Small intestine (tissue), 7 donors: Measurements from ENCODE around the gene TLCD3B. TPM values are rescaled to one million over a fixed set of nuclear protein-coding genes. Genes with fewer than 3 reads are reported as not detected.
"Not testable (repeated sequence)": the region's sequence is repeated elsewhere in the genome, so short reads cannot be mapped to it uniquely, and the experiment has no call there.

Experiments used
- DNase-seq, 2 donors: peaks; one replicate each; pipeline versions ENCODE4 v3.0.0 to v3.0.0-alpha.2; 2013
- FAIRE-seq: peaks from 2 replicates; lab custom pipeline; 2012; peaks lifted over from hg19 to GRCh38; lab: Jason Lieb, UNC
- H3K27ac ChIP-seq, 3 donors: one replicate each; pipeline ENCODE4 v1.5.1; 2013; ENCODE audit warnings: low read length in 2 of 3, mild to moderate bottlenecking in 2 of 3, control low read depth in 1 of 3, inconsistent platforms in 1 of 3, low read depth in 1 of 3, moderate library complexity in 1 of 3
- H3K27me3 ChIP-seq, 3 donors: one replicate each; pipeline ENCODE4 v1.6.1; 2013; ENCODE audit warnings: low read length in 3 of 3, inconsistent platforms in 1 of 3; ENCODE audit not compliant: control insufficient read depth in 3 of 3, insufficient read depth in 3 of 3
- H3K36me3 ChIP-seq, 3 donors: one replicate each; pipeline ENCODE4 v1.6.1; 2013; ENCODE audit warnings: low read length in 3 of 3, inconsistent platforms in 1 of 3, low read depth in 1 of 3, mild to moderate bottlenecking in 1 of 3, moderate library complexity in 1 of 3; ENCODE audit not compliant: control insufficient read depth in 3 of 3, insufficient read depth in 2 of 3
- H3K4me1 ChIP-seq, 3 donors: one replicate each; pipeline ENCODE4 v1.6.1; 2013; ENCODE audit warnings: low read length in 2 of 3, inconsistent platforms in 1 of 3, low read depth in 1 of 3, mild to moderate bottlenecking in 1 of 3, moderate library complexity in 1 of 3; ENCODE audit not compliant: control insufficient read depth in 3 of 3, insufficient read depth in 2 of 3
- H3K4me3 ChIP-seq, 3 donors: one replicate each; pipeline ENCODE4 v1.5.1; 2013; ENCODE audit warnings: low read length in 3 of 3, control low read depth in 1 of 3, inconsistent platforms in 1 of 3, low read depth in 1 of 3, mild to moderate bottlenecking in 1 of 3, moderate library complexity in 1 of 3
- H3K9me3 ChIP-seq, 2 donors: one replicate each; pipeline ENCODE4 v1.6.1; 2013; ENCODE audit warnings: low read depth in 1 of 2, low read length in 1 of 2; ENCODE audit not compliant: control insufficient read depth in 2 of 2, insufficient read depth in 1 of 2
- WGBS, 3 donors: extraction: QIAGEN DNeasy Blood & Tissue Kit; methylation state at CpG; one replicate each; pipeline ENCODE4 v1.1.7; 2013; 5-methylcytosine and 5-hydroxymethylcytosine counted together
- polyA plus RNA-seq, 4 donors: library from polyadenylated mRNA; stranded (reverse) in 3 of 4; unstranded in 1 of 4; fragments of 200-250 nt in 3 of 4; fragments of 120-200 nt in 1 of 4; gene quantifications; one replicate each; pipeline versions ENCODE4 v1.2.1 to v1.2.3, GENCODE V29; 2013
- donor health status: healthy with polysubstance abuse.
- donor health status: control.
- donor health status: control.
- donor health status: Bipolar disorder and iron deficiency.
- donor health status: healthy.

Gene TLCD3B
- polyA plus RNA-seq, 4 donors: 0.47 to 1.4 TPM; not detected in 2

GRCh38 chr16:30026449-30026848 lies 4.6 kb downstream of the TLCD3B start:
- peaks cover 0 to under 1% (median 0%) of the 10 kb centered on the region in 3 donors for H3K4me1 ChIP-seq
- no peak overlapping the region for H3K4me3 ChIP-seq
- H3K27me3 ChIP-seq: peaks cover 7 to 60% (median 7%) of the 10 kb centered on the region in 3 donors
- FAIRE-seq (no peak), DNase-seq (no peak)
- no peaks in the 10 kb centered on the region for H3K9me3 ChIP-seq
- H3K36me3 ChIP-seq: no peaks in the 10 kb centered on the region
- WGBS, 3 donors: 78 to 89% (median 81%) methylated on average over 18 of the region's 18 CpGs
- no peak overlapping the region for H3K27ac ChIP-seq

- peaks cover 0 to 6% (median 0%) of the 10 kb centered on the region in 3 donors for H3K4me1 ChIP-seq
- FAIRE-seq: no peak
- WGBS, 3 donors: 31 to 67% (median 35%) methylated on average over 5 to 7 of the region's 7 CpGs
- no peaks in the 10 kb centered on the region for H3K9me3 ChIP-seq
- no peak for DNase-seq
- H3K27ac ChIP-seq: no peak overlapping the region
- H3K4me3 ChIP-seq: no peak overlapping the region
- peaks cover 5 to 58% (median 7%) of the 10 kb centered on the region in 3 donors for H3K27me3 ChIP-seq
- H3K36me3 ChIP-seq: no peaks in the 10 kb centered on the region
These were observed 5.5 kb downstream of the TLCD3B start for GRCh38 chr16:30025574-30025973.

- Histone ChIP-seq H3K4me3 (no peak overlapping the region), H3K27ac (no peak overlapping the region), H3K27me3 (peaks cover 5 to 54% (median 7%) of the 10 kb centered on the region in 3 donors), H3K4me1 (peaks cover 0 to 6% (median 0%) of the 10 kb centered on the region in 3 donors), H3K36me3 (no peaks in the 10 kb centered on the region), H3K9me3 (no peaks in the 10 kb centered on the region)
- FAIRE-seq: no peak
- DNase-seq: no peak
- 56 to 72% (median 60%) methylated on average over 13 to 20 of the region's 20 CpGs for WGBS, 3 donors
These were observed 5.9 kb downstream of the TLCD3B start for GRCh38 chr16:30025156-30025555.

GRCh38 chr16:30024451-30024850 lies 6.6 kb downstream of the TLCD3B start:
- no peak overlapping the region for H3K27ac ChIP-seq
- H3K9me3 ChIP-seq: no peaks in the 10 kb centered on the region
- DNase-seq (no peak), FAIRE-seq (no peak)
- H3K4me1 ChIP-seq: peaks cover 0 to 6% (median 0%) of the 10 kb centered on the region in 3 donors
- H3K4me3 ChIP-seq: no peak overlapping the region
- WGBS, 3 donors: 66 to 81% (median 72%) methylated on average over 13 to 16 of the region's 16 CpGs
- peaks cover 3 to 47% (median 4%) of the 10 kb centered on the region in 3 donors for H3K27me3 ChIP-seq
- no peaks in the 10 kb centered on the region for H3K36me3 ChIP-seq

- Histone ChIP-seq H3K4me1 (peaks cover 0 to 6% (median 0%) of the 10 kb centered on the region in 3 donors), H3K4me3 (no peak overlapping the region), H3K27me3 (peaks cover 3 to 39% (median 3%) of the 10 kb centered on the region in 3 donors), H3K36me3 (no peaks in the 10 kb centered on the region), H3K9me3 (no peaks in the 10 kb centered on the region), H3K27ac (no peak overlapping the region)
- FAIRE-seq (no peak), DNase-seq (no peak)
- WGBS, 3 donors: 79 to 85% (median 82%) methylated on average over 11 of the region's 11 CpGs
These were observed 7.5 kb downstream of the TLCD3B start for GRCh38 chr16:30023586-30023985.

GRCh38 chr16:30022887-30023286 lies 8.2 kb downstream of the TLCD3B start, which contains the start of gene C16orf92:
C16orf92 (plus strand) TSS chr16:30023198; CDS start chr16:30023341, 143 bp downstream.
- H3K4me1 ChIP-seq: peaks cover 0 to 6% (median 0%) of the 10 kb centered on the region in 3 donors
- no peak for FAIRE-seq
- H3K36me3 ChIP-seq: no peaks in the 10 kb centered on the region
- peaks cover 3 to 32% (median 3%) of the 10 kb centered on the region in 3 donors for H3K27me3 ChIP-seq
- no peak within 1 kb of the TSS for H3K4me3 ChIP-seq
- no peak for DNase-seq
- no peak within 1 kb of the TSS for H3K27ac ChIP-seq
- no peaks in the 10 kb centered on the region for H3K9me3 ChIP-seq
- 84 to 88% (median 86%) methylated on average over 6 of the region's 6 CpGs for WGBS, 3 donors

GRCh38 chr16:30018731-30019158 lies 12.3 kb downstream of the TLCD3B start:
- 38 to 65% (median 46%) methylated on average over 4 of the region's 4 CpGs for WGBS, 3 donors
- no peak overlapping the region for H3K4me3 ChIP-seq
- H3K4me1 ChIP-seq: peaks cover 0 to 6% (median 0%) of the 10 kb centered on the region in 3 donors
- H3K36me3 ChIP-seq: no peaks in the 10 kb centered on the region
- H3K9me3 ChIP-seq: no peaks in the 10 kb centered on the region
- H3K27ac ChIP-seq: no peak overlapping the region
- no peak for FAIRE-seq
- peaks cover 0 to 6% (median 0%) of the 10 kb centered on the region in 3 donors for H3K27me3 ChIP-seq
- no peak for DNase-seq

- H3K36me3 ChIP-seq, FAIRE-seq: not testable (repeated sequence)
- WGBS, 3 donors: 86 to 90% (median 89%) methylated on average over 3 to 4 of the region's 4 CpGs
These were observed 13.1 kb downstream of the TLCD3B start for GRCh38 chr16:30017937-30018336.

GRCh38 chr16:30017277-30017656 lies 13.8 kb downstream of the TLCD3B start:
- WGBS, 3 donors: 94 to 97% (median 95%) methylated on average over 2 of the region's 2 CpGs
- no peak for DNase-seq
- Histone ChIP-seq H3K27ac (no peak overlapping the region), H3K4me1 (peaks cover 0 to 6% (median 0%) of the 10 kb centered on the region in 3 donors), H3K9me3 (no peaks in the 10 kb centered on the region), H3K36me3 (no peaks in the 10 kb centered on the region), H3K4me3 (no peak overlapping the region), H3K27me3 (peaks cover 0 to 13% (median 0%) of the 10 kb centered on the region in 3 donors)
- FAIRE-seq: no peak

More at GRCh38 chr16:30017937-30018336, 13.1 kb downstream of the TLCD3B start:
- not testable (repeated sequence) for H3K4me3 ChIP-seq, H3K4me1 ChIP-seq, H3K27me3 ChIP-seq, DNase-seq, H3K27ac ChIP-seq, H3K9me3 ChIP-seq
